KG1 (cell line): ENCODE measurements around the gene KLHL18.
"Not testable (repeated sequence)": the region's sequence is repeated elsewhere in the genome, so short reads cannot be mapped to it uniquely, and the experiment has no call there.

ENCODE experiments used
- DNase-seq: peaks from one replicate; lab custom pipeline; 2025; lab: John Stamatoyannopoulos, UW

KLHL18 gene

DNA sequence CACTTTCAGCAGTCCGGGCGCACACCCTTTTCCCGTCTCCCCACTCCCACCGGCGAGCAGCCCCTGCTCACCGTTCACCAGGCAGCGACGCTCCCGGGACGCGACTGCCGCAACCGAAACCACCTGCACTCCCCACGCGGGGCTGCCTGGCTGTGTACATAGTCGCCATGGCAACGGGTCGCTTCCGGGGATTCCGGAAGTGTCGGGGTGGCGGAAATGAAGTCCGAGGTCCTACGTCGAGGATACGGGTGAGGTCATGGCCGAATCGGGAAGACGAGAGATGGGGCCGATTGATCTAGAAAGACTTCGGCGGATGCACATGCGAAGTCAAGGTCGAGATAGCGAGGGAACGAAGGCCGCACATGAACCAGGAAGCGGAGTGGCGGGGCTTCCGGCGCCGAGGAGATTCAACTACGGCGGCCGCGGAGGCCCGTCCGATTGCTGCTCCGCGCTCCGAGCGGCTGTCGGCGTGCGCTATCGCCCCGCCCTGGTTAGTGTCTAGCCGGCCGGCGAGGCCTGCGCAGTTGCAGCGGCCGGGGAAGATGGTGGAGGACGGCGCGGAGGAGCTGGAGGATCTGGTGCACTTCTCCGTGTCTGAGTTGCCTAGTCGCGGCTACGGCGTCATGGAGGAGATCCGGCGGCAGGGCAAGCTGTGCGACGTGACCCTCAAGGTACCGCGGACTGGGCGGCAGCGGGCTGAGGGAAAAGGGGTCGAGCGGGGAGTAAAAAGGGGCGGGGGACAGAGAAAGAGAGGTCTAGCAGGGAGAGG lies at the start of gene KLHL18, which contains the start of gene KIF9:
KLHL18 (plus strand) TSS at position 521 of the 769 bp plus-strand sequence; CDS start at position 543, 22 bp downstream.
KIF9 (minus strand) TSS at position 376 of the 769 bp plus-strand sequence. CDS start 5,425 bp downstream, outside the sequence.
- DNase-seq, result peak; percentile 92

DNA sequence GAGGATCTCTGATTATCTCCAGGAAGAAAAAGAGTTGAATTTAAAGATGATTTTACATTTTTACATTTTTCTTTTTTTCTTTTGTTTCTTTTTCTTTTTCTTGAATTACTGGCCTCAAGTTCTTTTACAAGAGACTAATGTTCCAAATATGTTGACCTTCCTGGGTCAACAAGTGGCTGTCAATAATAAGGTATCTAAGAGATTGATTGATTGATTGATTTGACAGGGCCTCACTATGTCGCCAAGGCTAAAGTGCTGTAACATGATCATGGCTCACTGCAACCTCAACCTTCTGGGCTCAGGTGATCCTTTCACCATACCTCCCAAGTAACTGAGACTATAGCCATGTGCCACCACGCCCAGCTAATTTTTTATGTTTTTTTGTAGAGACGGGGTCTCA lies 44.7 kb upstream of the KLHL18 start:
- DNase-seq, result no peak

- DNase-seq, result no peak
These were observed 42.8 kb upstream of the KLHL18 start for GRCh38 chr3:47239929-47240328.

DNA sequence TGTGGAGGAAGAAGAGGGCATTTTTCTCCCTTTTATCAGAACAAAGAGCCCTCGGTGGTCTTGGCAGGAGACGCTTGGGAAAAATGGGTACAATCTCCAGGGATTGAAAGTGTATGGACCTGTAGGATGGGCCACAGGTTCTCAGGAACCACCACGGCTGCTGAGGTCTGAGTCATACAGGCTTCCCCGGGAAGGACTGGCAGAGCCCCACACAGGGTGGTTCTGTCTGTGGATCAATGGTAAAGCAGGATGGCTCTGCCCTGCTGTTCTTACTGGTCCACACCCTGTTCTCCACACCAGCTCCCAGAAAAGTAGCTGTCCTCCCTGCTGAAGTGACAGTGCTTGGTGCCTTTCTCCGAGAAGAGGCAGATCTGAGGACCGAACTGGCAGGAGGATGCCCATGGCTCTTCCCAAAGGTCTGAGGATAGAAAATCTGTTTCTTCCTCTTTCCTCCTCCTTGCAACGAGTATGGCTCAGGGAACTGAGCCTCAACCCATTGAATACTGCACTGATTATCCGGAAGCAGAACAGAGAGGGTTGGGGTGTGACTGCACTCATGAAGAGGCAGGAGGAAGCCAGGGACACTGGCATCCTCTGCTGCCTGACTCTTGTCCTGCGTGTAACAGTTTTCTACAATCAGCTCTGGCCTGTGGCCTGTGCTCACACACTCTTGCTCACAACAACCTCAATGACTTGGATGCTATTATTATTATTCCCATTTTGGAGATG lies 39.2 kb upstream of the KLHL18 start:
- DNase-seq, result no peak

DNA sequence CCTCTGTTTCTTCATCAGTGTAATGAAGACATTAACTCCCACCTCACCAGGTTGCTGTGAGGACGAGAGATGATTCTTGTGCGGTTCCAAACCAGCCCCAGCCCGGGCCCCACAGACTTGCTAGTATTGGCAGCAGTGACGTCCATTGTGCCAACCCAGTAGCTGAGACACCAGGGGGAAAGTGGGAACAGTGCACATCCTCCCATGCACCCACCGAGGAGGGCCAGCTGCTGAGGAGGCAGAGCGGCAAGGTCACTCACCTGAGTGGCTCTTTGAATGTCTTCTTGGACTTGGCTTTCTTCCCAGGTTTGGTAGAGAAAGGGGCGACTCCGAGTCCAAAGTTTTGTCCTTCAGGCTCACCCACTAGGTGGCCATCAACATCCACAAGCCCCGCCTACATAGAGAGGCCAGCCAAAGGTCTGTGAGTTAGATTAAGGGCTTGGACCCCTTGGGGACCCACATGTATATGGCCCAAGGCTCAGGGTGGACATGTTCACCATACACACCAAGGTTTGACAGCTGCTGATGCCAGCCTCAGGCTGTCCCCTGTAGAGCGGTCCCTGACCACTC lies 38.1 kb upstream of the KLHL18 start:
- DNase-seq, result no peak

GRCh38 chr3:47245271-47245670 lies 37.5 kb upstream of the KLHL18 start:
- no peak for DNase-seq

- DNase-seq, result no peak
These were observed 35.3 kb upstream of the KLHL18 start for GRCh38 chr3:47247131-47248064.

GRCh38 chr3:47250309-47251060 lies 32.3 kb upstream of the KLHL18 start:
- DNase-seq, result no peak

GRCh38 chr3:47251085-47251484 lies 31.7 kb upstream of the KLHL18 start:
- not testable (repeated sequence) for DNase-seq

DNA sequence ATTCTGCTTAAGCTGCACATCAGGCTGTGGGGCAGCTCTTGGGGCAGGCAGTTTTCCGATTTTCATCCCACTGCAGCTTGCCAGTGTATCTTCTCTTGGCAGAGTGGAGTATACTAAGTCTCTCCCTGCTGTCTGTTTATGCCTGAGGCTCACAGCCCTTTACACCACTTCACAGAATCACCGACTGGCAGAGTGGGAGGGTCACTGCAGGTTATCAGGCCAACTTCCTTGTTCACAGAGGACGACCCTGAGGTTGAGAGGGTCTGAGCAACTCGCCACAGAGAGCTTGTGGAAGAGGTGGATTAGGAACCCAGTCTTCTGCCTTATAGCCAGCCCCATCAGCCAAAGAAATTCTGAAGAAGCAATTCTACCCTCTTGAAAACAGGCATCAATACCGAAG lies 31.1 kb upstream of the KLHL18 start:
- DNase-seq, result no peak

- not testable (repeated sequence) for DNase-seq
These were observed 26.4 kb upstream of the KLHL18 start for GRCh38 chr3:47256331-47256730.

GRCh38 chr3:47259114-47259513 lies 23.6 kb upstream of the KLHL18 start:
- no peak for DNase-seq

DNA sequence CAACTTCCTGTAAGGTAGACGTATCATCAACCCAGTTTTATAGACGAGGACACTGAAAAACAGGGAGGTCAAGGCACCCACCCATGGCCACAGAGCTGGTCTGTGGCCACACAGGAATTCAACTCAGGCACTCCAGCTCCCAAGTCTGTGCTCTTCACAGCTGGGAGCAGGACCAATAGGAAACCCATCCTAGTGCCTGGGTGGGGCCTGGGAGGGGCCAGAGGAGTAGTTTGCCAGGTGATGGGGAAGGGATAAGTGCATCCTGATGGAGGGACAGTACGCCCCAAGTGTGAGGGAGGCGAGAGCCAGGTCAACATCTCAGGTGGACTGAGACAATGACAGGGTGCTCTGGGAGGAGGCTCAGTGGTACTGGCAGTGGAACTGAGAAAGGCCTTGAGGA lies 22.1 kb upstream of the KLHL18 start:
- no peak for DNase-seq

DNA sequence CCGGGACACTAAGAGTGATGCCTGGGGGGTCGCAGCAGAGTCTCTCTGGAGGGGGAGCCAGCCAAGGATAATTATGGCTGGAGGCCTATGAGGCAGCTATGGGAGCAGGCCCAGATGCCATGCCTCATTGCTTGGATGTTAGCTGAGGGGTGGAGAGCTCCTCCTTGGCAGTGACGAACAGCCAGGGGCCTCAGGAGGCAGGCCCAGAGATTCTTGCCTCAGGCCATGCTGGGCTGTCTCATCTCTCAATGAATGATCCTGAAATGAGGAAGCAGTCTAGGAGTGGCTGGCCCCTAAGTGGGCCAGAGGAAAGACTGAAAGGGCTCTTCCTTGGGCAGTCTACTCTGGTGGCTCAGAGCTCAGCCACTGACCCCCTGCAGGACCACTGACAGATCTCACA lies 21.4 kb upstream of the KLHL18 start:
- DNase-seq, result no peak

- DNase-seq, result no peak
These were observed 17.7 kb upstream of the KLHL18 start for GRCh38 chr3:47265008-47265407.

DNA sequence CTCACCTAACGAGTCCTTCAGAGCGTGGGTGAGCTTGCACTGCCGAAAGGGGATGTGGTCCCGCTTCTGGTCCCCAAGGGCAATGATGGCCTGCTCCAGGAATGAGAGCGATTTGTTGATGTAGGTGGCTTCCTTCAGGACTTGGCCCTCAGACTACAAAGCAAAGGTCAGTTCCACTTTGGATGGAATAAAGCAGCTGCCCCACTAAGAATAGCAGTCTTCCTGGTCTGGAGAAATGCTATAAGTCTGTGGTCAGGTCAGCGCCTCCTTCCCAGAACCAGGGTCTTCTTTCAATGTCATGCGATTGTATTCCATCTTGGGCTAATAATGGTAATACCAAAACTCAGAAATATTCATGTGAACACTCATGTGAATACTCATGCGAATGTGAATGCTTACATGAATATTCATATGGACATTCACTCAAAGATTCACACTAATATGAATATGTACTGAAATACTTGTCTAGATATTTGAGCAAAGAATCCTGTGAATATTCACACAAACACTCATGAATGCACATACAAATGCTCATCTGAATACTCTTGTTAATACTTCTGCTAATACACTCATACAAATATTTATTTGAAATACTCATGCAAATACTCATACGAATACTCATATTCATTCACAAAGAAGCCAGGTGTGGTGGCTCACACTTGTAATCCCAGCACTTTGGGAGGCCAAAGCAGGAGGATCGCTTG lies 16.9 kb upstream of the KLHL18 start:
- DNase-seq, result no peak

- peak; percentile 82 for DNase-seq
These were observed 15.8 kb upstream of the KLHL18 start for GRCh38 chr3:47266709-47267489.

DNA sequence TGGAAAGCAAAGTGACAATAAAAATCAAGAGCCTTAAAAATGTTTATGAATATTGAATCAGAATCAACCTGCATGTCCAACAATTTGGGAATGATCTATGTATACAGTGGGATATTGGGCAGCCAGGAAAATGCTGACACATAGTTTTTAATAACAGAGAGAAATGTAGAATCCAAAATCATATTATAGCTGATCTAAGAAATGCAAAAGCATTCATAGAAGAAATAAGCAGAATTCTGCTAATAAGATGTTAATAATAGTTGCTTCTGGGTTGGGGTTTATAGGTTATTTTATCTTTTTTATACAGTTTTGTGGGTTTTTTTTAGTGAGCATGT lies 15.3 kb upstream of the KLHL18 start:
- DNase-seq, result no peak

DNA sequence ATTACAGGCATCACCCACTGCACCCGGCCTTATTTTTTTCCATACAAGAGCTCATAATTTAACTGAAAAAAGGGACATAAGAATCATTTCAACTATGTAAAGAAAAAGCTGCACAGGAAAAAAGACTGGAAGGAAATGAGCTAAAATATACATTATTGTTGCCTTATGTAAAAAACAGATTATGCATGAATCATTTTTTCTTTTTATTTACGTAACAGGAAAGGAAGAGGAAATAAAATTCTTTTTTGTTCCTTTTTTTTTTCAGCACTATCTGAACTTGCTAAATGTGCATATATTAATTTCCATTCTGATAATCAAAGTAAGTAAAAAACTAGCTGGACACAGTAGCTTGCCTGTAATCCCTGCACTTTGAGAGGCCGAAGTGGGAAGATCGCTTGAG lies 12.2 kb upstream of the KLHL18 start:
- DNase-seq, result no peak

- DNase-seq, result no peak
These were observed 9.2 kb upstream of the KLHL18 start for GRCh38 chr3:47273564-47273963.
